ENCODE measurements around the gene ADAMTSL5. TPM values are rescaled to one million over a fixed set of nuclear protein-coding genes. Genes with fewer than 3 reads are reported as not detected.
A peak's percentile ranks its signal among the peaks of the same experiment; 100 is the strongest.

The ADAMTSL5 gene
- total RNA-seq, 1 donor: 1.1 TPM

DNA sequence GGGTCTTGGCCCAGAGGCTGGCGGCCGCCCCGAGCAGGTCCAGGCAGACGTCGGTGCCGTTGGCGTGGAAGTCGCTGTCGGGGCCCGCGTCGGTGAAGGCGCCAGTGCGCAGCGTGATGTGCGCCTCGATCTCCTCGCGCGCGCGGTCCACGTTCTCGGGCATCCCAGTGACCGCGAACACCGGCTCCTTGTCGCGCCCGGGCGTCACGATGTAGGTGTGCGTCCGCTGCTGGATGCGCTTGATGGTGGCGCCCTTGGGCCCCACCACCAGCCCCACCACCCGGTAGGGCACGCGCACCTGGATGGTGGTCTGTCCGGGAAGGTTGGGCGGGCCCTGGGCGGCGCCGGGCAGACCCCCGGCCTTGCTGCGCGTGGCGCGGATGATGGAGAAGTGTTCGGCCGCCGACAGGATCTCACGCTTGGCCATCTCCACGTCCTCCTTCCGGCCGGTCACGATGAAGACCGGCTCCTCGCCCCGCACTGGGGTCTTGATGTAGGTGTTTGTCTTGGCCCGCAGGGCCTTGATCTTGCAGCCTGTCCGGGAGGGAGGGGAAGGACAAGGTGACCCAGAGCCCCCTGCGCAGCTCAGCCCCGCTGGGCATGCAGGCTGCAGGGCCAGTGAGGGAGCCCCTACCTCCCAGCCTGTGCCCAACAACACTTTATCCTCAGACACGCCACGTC is 43.7 kb upstream of the ADAMTSL5 start:
- H3K79me2 ChIP-seq (ENCODE audit: insufficient read depth, low read length): peaks cover 22% of the 10 kb centered on the region
- H3K4me1 ChIP-seq (ENCODE audit: insufficient read depth, low read length): no peaks in the 10 kb centered on the region
- no peaks in the 10 kb centered on the region for H3K36me3 ChIP-seq (ENCODE audit: insufficient read depth, low read length)
- DNase-seq (ENCODE audit: insufficient read length, low spot score, missing footprints): peak; percentile 56
- H3K4me3 ChIP-seq (ENCODE audit: insufficient read depth, low read length): no peak overlapping the region
- no peaks in the 10 kb centered on the region for H3K27me3 ChIP-seq (ENCODE audit: insufficient read depth, low read length)
- peaks cover 32% of the 10 kb centered on the region for H4K20me1 ChIP-seq (ENCODE audit: insufficient read depth, low read length)
- no peak overlapping the region for H2AFZ ChIP-seq (ENCODE audit: low read length)
- H3K27ac ChIP-seq (ENCODE audit: low read depth, low read length): no peak overlapping the region
- H3K9me3 ChIP-seq (ENCODE audit: low read depth, low read length): no peaks in the 10 kb centered on the region
- H3K4me2 ChIP-seq (ENCODE audit: insufficient read depth, low read length): no peak overlapping the region
- TF ChIP-seq, protein P1, sequence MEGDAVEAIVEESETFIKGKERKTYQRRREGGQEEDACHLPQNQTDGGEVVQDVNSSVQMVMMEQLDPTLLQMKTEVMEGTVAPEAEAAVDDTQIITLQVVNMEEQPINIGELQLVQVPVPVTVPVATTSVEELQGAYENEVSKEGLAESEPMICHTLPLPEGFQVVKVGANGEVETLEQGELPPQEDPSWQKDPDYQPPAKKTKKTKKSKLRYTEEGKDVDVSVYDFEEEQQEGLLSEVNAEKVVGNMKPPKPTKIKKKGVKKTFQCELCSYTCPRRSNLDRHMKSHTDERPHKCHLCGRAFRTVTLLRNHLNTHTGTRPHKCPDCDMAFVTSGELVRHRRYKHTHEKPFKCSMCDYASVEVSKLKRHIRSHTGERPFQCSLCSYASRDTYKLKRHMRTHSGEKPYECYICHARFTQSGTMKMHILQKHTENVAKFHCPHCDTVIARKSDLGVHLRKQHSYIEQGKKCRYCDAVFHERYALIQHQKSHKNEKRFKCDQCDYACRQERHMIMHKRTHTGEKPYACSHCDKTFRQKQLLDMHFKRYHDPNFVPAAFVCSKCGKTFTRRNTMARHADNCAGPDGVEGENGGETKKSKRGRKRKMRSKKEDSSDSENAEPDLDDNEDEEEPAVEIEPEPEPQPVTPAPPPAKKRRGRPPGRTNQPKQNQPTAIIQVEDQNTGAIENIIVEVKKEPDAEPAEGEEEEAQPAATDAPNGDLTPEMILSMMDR (IDR thresholded peaks at IDR 0.05; ENCODE audit: extremely low read depth, low read depth, low read length): no peak

DNA sequence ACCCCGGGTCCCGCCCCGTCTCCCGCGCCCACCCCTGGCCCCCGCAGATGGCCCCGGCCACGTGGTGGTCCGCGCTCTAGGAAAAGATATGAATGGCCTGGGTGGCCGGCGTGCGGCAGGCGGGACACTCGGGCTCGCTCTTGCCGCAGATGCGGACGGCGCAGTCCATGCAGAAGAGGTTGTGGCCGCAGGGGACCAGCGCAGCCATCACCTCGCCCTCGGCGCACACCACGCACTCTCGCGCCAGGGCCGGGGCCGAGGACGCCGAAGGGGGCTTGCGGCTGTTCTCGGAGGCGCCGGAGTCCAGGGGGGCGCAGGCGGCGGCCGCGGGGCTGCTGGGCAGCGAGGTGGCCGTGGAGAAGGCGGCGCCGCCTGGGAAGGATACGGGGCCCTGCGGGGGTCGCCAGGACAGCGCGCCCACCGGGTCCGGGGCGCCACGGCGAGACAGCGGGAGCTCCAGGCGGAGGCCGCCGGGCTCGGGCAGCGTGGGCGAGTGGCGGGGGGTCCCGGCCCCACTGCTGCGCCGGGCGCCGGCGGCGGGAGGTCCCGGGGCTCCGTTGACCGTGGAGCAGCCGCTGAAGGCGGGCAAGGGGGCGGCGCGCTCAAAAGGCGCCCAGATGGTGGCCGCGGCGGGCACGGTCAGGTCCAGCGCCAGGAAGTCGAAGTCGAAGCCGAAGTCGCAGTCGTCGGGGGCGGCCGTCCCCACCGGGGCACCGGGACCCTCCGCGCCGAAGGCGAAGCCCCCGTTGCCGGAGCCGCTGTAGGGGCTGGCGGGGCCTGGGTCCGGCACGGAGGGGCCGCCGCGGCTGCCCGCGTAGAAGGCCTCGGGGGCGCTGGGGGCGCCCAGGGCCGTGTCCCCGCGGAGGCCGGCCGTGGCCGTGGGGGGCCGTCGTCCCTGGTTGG is 42.9 kb upstream of the ADAMTSL5 start:
- peaks cover 25% of the 10 kb centered on the region for H4K20me1 ChIP-seq (ENCODE audit: insufficient read depth, low read length)
- TF ChIP-seq, protein P1 (IDR thresholded peaks at IDR 0.05; ENCODE audit: extremely low read depth, low read depth, low read length): no peak

DNA sequence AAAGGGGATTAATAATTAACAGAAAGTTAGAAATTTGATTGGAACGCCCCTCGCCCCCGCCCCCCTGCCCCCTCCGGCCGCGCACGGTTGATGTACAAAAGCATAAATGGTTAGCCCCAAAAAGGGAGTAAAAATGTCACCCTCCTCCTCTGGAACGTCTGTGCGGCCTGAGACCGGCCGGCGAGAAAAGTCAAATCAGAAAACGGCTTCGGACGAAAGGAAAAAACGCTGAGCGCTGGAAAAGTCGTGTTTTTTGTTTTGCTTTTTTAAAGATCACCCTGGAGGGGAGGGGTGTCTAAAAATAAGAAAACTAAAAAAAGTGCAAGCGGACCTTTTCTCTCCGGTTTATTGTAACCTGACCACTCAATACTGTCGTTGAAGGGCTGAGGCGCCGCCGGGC is 42.1 kb upstream of the ADAMTSL5 start:
- H3K4me1 ChIP-seq (ENCODE audit: insufficient read depth, low read length): no peaks in the 10 kb centered on the region
- H3K4me3 ChIP-seq (ENCODE audit: insufficient read depth, low read length): no peak overlapping the region
- TF ChIP-seq, protein P1 (IDR thresholded peaks at IDR 0.05; ENCODE audit: extremely low read depth, low read depth, low read length): no peak
- no peaks in the 10 kb centered on the region for H3K27me3 ChIP-seq (ENCODE audit: insufficient read depth, low read length)
- H3K79me2 ChIP-seq (ENCODE audit: insufficient read depth, low read length): peaks cover 7% of the 10 kb centered on the region
- H3K27ac ChIP-seq (ENCODE audit: low read depth, low read length): no peak overlapping the region
- DNase-seq (ENCODE audit: insufficient read length, low spot score, missing footprints): no peak
- H2AFZ ChIP-seq (ENCODE audit: low read length): no peak overlapping the region
- no peaks in the 10 kb centered on the region for H3K36me3 ChIP-seq (ENCODE audit: insufficient read depth, low read length)
- H4K20me1 ChIP-seq (ENCODE audit: insufficient read depth, low read length): peaks cover 17% of the 10 kb centered on the region
- no peak overlapping the region for H3K4me2 ChIP-seq (ENCODE audit: insufficient read depth, low read length)
- H3K9me3 ChIP-seq (ENCODE audit: low read depth, low read length): no peaks in the 10 kb centered on the region

More for the DNA sequence above, 42.9 kb upstream of the ADAMTSL5 start:
- Histone ChIP-seq H2AFZ (ENCODE audit: low read length) (no peak overlapping the region), H3K36me3 (ENCODE audit: insufficient read depth, low read length) (no peaks in the 10 kb centered on the region), H3K4me3 (ENCODE audit: insufficient read depth, low read length) (no peak overlapping the region), H3K9me3 (ENCODE audit: low read depth, low read length) (no peaks in the 10 kb centered on the region), H3K4me2 (ENCODE audit: insufficient read depth, low read length) (no peak overlapping the region), H3K4me1 (ENCODE audit: insufficient read depth, low read length) (no peaks in the 10 kb centered on the region), H3K79me2 (ENCODE audit: insufficient read depth, low read length) (peaks cover 14% of the 10 kb centered on the region), H3K27me3 (ENCODE audit: insufficient read depth, low read length) (no peaks in the 10 kb centered on the region), H3K27ac (ENCODE audit: low read depth, low read length) (no peak overlapping the region)
- DNase-seq (ENCODE audit: insufficient read length, low spot score, missing footprints): no peak

DNA sequence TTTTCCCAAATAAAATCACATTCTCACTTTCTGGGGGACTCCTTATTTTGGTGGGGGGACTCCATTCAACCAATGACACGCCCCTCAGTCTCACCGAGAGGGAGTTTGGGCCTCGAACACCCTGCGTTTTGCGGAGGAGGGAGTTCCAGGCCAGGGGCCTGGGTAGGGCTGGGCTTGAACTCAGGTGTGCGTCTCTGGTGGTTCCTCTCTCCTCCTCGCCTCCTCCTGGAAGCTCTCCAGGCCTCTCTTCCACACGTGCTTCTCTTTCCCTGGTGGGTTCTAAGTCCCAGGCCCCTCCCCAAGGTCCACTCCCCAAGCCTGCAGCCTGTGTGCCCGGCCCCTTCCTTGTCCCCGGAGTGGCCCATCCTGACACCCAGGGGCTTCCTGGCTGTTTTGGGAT is 40.6 kb upstream of the ADAMTSL5 start:
- H3K36me3 ChIP-seq (ENCODE audit: insufficient read depth, low read length): no peaks in the 10 kb centered on the region
- no peak overlapping the region for H3K27ac ChIP-seq (ENCODE audit: low read depth, low read length)
- H3K27me3 ChIP-seq (ENCODE audit: insufficient read depth, low read length): no peaks in the 10 kb centered on the region
- H3K4me1 ChIP-seq (ENCODE audit: insufficient read depth, low read length): no peaks in the 10 kb centered on the region
- no peaks in the 10 kb centered on the region for H3K9me3 ChIP-seq (ENCODE audit: low read depth, low read length)
- no peak overlapping the region for H3K4me2 ChIP-seq (ENCODE audit: insufficient read depth, low read length)
- H2AFZ ChIP-seq (ENCODE audit: low read length): no peak overlapping the region
- no peak overlapping the region for H3K4me3 ChIP-seq (ENCODE audit: insufficient read depth, low read length)
- no peaks in the 10 kb centered on the region for H3K79me2 ChIP-seq (ENCODE audit: insufficient read depth, low read length)
- DNase-seq (ENCODE audit: insufficient read length, low spot score, missing footprints): peak; percentile 49
- H4K20me1 ChIP-seq (ENCODE audit: insufficient read depth, low read length): peaks cover 7% of the 10 kb centered on the region
- TF ChIP-seq, protein P1 (IDR thresholded peaks at IDR 0.05; ENCODE audit: extremely low read depth, low read depth, low read length): no peak
